ENCODE measurements around the gene PLEKHG1.

DNA sequence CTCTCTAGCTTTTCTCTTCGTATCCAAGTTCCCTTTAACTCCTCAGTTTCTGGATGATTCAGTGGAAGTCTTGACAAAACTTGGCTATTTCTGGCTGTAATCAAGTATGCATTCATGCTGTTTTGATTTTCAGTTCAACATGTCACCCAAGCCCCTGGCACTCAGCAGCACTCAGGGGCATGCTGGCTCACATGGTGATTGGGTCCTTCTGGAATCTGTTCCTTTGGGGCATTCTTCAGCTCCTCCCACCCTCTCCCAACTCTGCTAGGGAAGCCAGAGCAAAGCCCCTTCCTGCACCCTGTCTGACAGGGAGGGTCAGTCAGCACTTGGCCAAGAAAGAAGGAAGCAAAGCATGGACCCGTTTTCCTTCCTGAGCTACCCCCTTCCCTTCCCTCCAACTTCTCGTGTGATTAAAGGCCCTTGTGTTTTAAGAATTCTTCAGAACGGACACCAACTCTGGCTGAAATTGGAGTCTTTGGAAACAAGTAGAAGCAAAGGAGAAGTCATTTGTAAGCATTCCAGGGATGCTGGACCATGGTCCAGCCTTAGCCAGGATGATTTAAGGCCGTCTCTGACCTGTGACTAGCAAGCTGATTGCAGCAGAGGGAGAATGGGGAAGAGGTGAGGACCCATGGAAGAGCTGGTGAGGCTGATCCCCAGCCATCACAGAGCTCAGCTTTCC is 7.1 kb downstream of the PLEKHG1 start:
- TF ChIP-seq CTCF (IDR thresholded peaks at IDR 0.05; ENCODE audit: low read depth, low read length, poor library complexity, severe bottlenecking): no peak
- no peak for TF ChIP-seq EZH2phosphoT487 (IDR thresholded peaks at IDR 0.05; ENCODE audit: borderline replicate concordance, low read length)
